Activated T-cell treated with anti-CD3 and anti-CD28 coated beads for 24 hours (primary cell): ENCODE measurements around the gene DRC1.
"Not testable (repeated sequence)": the region's sequence is repeated elsewhere in the genome, so short reads cannot be mapped to it uniquely, and the experiment has no call there.

Source experiments
- DNase-seq: peaks from one replicate; pipeline ENCODE4 v3.0.0-alpha.2; 2020; ENCODE audit warnings: low read depth

The DRC1 gene

DNA sequence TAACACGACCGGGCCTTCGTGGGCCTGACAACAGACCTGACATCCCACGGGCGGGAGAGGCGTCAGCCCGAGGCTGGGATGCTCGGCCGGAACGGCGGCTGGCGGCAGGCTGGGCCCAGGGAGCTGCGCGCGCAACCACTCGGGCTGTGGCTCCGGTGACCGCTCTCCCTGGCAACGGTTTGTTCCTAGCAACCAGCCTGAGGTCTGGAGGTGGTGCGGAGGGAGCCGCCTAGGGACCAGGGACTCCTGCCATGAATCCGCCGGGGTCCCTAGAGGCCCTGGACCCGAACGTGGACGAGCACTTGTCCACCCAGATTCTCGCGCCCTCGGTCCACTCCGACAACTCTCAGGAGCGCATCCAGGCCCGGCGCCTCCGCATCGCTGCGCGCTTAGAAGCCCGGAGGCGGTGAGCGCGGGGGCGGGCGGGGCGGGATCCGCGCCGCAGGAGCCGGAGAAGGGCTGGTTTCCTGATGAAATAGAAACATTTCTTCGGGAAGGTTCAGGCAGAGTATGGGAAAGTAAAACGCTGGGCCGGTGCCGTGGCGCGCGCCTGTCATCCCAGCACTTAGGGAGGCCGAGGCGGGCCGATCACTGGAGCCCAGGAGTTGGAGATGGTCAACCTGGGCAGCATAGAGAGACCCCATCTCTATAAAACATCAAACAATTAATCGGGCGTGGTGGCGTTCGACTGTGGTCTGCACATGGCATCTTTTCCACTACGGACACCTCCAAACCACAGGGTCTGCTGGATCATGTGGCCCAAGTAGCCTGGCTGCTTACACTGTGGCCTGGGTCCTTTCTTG, at the start of gene DRC1:
Gene DRC1, plus strand, starts transcription at position 182 of the 803 bp plus-strand sequence. Its CDS starts 70 bp downstream, at position 252.
- DNase-seq = no peak

DNA sequence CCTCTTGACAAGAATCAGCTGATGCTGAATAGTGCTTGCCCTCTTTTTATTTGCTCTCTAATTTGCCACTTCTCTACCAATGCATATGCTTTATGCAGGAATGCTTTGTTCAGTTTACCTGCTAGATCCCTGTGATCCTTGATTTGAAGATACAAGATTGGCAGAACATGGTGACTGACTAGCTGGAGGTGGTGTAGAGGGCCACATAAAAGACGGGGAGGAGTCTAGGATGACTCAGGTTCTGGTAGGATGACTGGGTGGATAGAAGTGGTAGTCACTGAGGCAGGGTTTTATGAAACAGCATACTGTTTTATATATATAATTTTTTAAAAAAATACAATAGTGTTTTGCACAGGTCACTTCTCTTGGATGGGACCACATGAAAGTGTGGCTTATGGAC, 48.8 kb upstream of the DRC1 start:
- DNase-seq = peak; percentile 26

DNA sequence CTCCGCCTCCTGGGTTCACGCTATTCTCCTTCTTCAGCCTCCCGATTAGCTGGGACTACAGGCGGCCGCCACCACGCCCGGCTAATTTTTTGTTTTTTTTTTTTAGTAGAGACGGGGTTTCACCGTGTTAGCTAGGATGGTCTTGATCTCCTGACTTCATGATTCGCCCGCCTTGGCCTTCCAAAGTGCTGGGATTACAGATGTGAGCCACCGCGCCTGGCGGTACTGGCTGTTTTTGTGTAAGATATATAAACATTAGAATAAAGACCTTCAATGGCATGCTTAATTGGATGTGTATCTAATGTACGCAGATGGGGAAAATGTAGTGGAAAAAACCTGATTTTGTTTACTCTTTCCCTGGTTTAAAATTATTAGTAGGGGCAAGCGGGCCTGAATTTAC, 47.3 kb upstream of the DRC1 start:
- not testable (repeated sequence) for DNase-seq

DNA sequence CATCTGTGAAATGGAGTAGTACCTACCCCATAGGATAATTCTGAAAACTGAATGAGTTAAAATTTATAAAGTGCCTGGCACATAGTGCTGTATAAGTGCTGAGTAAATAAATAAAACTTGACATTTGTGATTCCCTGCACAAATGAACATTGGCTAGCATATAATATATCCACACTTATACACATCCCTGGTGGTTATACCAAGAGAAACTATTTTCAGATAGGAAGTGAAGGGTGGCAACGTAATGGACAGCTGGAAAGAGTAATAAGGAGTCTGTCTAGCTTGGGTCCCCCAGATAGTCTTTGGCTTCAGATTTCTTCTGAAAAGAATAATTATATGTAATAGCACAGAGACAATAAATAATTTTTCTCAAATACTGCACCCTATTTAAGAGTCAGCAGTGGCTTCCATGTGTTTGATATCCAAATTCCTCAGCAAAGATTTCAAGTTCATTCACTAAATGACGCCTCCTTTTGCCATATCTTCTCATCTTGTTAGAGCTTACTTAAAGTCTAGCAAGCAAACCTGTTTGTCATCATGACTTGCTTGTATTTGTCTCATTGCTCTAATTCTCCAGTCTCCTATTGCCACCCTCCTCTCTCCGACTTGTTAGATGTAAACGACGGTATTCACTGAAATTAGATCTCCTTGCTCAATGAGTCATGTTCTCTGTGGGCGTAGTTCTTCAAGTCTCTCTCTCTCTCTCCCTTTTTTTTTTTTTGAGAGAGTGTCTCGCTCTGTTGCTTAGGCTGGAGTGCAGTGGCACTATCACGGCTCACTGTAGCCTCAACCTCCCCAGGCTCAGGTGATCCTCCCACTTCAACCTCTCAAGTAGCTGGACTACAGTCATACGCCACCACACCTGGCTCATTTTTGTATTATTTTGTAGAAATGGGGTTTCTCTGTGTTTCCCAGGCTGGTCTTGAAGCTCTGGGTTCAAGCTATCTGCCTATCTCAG, 46.4 kb upstream of the DRC1 start:
- DNase-seq = no peak

DNA sequence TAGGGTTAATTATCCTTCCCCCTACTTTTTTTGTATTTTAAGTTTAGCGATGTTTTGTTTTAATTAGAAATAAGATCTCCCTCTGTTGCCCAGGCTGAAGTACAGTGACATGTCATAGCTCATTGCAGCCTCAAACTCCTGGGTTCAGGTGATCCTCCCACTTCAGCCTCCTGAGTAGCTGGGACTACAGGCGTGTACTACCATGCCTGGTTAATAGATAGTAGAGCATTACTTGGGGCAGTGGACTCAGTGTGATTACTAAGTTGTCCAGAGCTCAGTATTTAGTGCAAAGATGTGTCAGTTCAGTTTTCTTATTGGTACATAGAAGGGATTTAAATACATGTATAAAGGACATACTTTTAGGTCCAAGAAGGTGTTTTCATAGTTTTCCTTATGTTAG, 45.6 kb upstream of the DRC1 start:
- no peak for DNase-seq

DNA sequence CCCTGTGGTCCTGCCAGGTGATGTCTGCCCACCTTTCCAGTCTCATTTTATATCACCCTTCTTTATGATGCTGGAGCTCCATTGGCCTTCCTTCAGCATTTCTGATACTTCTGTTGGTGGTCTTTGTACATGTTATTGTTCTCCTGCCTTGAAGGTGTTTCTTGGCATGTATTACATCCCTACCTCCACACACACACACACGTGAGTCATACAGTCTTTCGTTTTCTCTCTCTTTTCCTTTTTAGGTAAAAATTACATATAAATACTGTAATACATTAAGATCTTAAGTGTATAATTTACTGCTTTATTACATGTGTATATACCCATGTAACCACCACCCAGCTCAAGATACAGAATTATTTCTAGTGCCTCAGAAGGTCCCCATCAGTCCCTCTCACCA, 44.9 kb upstream of the DRC1 start:
- no peak for DNase-seq

DNA sequence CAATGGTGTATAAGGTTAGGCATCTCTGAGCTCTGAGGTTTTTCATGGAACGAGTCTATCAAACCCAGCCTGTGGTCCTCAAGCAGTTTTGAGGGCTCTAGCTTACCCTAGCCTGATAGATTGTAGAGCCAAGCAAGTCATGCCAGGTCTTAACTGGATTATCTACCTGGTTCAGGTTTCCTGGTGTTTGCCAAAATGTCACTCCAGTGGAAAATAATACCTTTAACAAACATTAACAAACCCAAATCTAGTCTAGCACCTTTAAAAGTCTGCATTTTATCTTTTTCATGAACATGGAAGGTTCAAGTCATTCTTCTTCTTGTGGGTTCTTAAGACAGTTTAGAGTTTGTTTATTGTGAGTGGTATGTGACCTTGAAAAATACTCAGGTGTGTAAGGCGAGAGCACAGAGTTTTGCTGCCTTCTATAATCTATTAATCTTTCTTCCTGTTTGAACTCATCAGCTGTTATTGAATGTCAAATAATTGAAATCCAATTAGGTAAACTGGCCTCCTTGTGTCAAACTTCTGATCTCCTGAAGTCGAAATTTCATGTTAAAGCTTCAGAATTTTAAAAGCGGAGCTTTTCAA, 41.7 kb upstream of the DRC1 start:
- no peak for DNase-seq

DNA sequence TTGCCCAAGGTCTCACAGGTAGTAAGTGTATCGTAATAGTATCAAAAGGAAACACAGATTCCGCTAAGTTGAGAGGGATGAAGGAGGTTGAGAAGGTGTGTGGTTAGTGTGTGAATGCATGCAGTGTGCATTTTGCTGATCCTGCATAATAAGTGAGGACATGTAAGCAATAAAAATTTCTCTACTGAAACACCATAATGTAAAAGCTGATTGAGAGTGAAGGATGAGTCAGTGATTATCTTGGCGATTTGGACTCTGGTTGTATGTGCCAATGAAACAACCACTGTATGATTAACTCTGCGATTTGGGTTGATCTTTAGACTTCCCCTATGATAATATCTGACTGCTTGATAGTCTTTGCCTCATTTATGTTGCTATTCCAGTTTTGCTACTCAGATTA, 38.4 kb upstream of the DRC1 start:
- DNase-seq = no peak

DNA sequence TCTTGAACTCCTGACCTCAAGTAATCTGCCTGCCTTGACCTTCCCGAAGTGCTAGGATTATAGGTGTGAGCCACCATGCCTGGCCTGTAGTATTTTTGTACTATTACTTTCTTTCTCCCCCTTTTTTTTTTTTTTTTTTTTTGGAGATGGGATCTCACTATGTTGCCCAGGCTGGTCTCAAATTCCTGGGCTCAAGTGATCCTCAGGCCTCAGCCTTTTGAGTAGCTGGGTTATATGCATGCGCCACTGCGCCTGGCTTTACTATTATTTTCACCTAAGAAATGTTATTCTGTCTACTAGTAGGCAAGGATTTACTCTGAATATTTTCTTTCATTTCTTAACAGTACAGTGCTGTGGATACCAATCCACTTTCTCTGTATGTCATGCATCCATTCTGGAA, 37.8 kb upstream of the DRC1 start:
- no peak for DNase-seq

DNA sequence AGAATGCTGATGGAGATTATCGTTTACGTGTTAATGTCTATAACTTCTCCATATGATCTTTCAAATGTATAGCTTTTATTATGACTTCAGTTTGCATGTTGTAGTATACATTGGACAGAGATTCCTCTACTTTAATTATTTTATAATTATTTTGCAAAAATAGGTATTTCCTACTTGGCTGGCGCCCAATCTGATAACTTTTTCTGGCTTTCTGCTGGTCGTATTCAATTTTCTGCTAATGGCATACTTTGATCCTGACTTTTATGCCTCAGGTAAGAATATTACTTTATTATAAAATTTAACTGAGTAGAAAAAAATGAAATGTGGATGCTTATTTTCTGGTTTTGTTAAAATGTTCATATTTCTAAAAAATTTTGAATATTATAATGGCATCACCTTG, 37.1 kb upstream of the DRC1 start:
- DNase-seq = no peak

DNA sequence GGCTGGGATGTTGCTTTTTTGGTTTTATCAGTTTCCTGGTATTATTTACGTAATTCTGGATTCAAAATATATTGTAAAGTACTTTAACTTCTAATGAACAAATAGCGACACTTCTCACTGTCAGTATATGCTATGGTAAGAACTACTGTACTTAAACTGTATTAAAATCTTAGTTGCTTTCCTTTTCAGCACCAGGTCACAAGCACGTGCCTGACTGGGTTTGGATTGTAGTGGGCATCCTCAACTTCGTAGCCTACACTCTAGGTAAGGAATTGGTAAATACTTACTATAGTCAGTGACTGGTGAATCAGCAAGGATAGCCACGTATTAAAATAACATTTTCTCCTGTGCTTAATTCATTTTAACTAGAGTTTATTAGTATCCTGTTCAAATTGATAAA, 34.8 kb upstream of the DRC1 start:
- no peak for DNase-seq

DNA sequence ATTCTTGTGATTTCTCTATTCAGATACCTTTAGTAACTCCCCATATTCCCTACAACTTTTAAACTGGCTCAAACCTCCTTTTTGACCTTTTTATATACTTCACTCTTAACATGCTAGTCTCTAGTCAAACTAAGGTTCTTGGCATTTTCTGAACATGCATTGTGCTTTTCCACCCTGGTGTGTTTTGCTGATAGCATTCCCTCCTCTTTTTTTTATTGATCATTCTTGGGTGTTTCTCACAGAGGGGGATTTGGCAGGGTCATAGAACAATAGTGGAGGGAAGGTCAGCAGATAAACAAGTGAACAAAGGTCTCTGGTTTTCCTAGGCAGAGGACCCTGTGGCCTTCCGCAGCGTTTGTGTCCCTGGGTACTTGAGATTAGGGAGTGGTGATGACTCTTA, 32.1 kb upstream of the DRC1 start:
- DNase-seq = not testable (repeated sequence)

DNA sequence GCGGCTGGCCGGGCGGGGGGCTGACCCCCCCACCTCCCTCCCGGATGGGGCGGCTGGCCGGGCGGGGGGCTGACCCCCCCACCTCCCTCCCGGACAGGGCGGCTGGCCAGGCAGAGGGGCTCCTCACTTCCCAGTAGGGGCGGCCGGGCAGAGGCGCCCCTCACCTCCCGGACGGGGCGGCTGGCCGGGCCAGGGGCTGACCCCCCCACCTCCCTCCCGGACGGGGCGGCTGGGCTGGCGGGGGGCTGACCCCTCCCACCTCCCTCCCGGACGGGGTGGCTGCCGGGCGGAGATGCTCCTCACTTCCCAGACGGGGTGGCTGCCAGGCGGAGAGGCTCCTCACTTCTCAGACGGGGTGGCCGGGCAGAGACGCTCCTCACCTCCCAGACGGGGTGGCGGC, 30.8 kb upstream of the DRC1 start:
- not testable (repeated sequence) for DNase-seq

DNA sequence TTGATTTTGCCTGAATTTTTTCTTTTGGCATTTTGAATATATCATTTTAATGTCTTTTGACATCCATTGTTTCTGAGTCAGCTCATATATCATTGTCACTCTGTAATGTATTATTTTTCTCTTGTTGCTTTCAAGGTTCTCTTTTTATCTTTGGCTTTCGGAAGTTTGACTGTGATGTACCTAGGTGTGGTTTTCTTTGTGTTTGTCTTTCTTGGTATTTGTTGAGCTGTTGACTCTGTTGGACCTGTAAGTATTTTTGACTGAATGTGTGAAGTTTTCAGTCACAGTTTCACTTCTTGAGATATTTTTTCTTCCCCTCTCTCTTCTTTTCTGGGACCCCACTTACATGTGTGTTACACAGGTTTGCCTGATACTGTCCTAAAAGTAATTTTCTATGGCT, 24.9 kb upstream of the DRC1 start:
- DNase-seq = no peak

DNA sequence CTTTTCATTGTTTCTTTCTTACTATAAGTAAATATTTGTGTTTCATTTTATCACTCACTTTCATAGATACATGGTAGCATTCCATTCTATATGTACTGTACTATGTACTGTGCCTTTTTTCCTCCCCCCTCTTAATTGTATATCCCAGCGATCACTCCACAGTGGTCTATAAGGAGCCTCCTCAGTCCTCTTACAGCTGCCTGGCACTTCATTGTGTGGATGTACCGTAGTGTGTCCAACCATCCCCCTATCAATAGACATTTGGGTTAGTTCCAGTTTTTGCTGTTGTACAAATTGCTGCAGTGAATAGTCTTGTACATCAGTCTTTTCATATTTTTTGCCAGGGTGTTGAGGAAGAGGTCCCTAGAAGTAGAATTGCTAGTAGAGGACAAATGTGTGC, 21.4 kb upstream of the DRC1 start:
- no peak for DNase-seq

DNA sequence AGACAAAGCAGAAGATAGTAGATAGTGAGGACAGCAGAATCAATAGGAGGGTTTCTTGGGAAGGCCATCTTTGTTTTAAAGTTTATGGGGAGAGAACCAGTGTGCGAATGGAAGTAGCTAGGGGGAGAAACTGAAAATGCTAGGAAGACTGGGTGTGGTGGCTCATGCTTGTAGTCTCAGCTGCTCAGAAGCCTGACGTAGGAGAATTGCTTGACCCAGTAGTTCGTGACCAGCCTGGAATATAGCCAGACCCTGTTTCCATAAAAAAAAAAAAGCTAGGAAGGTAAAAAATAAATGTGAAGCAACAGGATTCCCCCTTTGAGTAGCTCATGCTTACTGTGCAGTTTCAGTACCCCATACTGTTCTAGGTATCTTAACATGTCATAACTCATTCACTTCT, 19.2 kb upstream of the DRC1 start:
- DNase-seq = no peak

DNA sequence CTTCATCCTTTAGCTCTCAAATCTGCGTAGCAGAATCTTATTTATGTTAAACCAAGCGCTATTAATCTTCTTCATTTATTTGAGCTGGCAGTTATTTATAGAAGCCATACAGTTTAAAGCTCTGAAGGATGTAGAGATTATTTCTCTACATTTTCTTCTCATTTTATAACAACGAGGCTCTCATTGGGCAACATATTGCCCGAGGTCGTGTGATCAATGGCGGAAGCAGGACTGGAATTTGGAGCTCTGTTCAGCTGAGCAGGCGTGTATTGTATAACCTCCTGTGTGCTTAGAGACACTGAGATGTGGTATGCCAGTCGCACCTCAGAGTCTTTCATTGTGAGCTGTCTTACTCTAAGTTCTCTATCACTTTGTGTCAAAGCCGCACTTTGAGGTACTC, 17.5 kb upstream of the DRC1 start:
- DNase-seq = no peak

DNA sequence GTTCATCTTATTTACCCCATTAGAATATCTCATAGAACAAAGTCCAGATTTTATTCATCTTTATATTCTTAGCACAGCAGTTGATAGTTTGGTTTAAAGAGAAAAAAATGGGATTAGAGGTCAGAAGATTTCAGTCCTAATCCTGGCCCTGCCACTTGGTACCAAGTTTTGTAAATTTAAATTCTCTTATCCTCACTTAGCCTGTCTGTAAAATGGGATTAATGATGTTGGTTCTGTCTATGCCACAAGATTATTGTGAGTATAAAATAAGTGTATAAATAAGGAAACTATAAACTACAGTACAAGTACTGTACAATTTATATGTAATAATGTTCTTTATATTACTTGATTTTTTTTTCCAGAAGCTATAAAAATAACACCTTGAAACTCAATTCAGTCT, 17.1 kb upstream of the DRC1 start:
- no peak for DNase-seq

DNA sequence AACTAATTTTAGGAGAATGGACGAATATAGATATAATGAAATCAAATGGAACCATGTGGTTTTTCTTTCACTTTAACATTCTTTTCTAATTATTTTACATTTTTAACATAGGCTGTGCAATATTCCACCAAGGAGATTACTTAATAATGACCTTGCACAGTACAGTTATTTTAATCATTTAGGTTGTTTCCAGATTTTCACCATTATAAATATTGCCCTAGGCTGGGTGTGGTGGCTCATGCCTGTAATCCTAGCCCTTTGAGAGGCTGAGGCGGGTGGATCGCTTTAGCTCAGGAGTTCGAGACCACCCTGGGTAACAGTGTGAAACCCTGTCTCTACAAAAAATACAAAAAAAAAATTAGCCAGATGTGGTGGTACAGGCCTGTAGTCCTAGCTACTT, 14.5 kb upstream of the DRC1 start:
- no peak for DNase-seq

DNA sequence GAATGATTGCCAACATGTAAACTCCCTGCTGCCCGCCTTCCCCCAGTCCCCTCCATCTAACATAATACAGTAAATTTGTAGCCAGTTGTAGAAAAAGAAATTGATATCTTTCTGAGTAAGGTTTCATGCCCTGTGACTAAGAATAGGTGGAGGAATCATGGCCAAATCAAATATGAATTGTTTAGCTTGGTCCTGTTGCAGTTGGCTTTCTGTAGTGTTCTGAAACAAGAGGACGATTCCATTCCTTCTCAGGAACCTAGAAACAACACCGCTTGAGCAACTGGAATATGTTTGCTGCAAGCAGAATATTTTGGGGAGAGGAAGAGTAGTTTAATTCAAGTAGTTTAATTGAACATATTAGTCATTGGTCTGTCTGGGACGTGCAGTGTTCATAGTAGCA, 7.0 kb upstream of the DRC1 start:
- no peak for DNase-seq

DNA sequence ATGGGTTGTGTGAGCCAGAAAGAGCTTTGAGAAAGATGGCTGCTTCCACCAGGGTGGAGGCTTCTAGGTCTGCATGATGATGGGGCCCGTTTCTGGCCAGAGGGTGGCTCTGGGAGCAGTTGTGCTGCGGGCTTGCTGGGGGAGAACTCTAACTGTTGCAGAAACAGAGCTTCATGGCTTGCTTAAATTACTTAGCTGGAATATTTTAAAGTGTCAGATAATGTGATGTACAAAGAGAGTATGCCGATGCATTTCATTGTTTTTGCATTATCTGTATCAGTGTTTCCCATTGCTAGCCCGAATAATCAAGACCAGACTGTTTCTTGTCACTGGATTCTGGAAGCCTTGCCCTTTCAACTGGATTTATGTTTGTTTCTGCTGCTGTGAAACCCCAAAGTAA, 6.3 kb upstream of the DRC1 start:
- DNase-seq = no peak

DNA sequence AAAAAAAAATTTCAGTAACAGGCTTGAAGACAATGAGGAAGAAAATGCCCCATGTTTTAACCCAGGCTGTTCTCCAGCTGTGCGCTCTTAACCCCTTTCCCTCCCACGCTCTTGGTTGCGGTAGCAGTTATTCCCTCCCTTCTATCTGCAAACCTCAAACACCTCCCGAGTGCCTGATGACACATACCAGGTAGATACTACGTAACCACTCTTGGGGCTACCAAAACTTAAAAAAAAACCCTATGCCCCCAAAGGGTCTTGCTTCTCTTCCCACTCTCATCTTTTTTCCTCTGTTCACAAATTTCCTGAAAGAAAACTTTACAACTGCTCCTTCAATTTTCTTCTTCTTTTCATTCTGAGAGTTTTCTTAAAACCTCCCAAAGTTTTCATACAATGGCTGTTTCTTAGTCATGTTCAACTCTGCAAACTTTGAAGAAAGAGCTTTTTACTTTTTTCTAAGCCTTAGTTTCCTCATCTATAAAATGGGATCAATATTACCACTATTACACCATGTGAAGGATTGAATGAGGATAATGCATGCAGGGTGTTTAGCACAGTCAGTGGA, 4.9 kb upstream of the DRC1 start:
- DNase-seq = peak; percentile 30
